Right lobe of liver (tissue), 6 donors: ENCODE results near the gene CDH4. TPM values are rescaled to one million over a fixed set of nuclear protein-coding genes. Genes with fewer than 3 reads are reported as not detected.

ENCODE experiments used
- ATAC-seq, 4 donors: fragments of 200-7000 bp; cut with Tn5 transposase; one replicate each; pipeline ENCODE4 v1.9.1; 2020; ENCODE audit warnings: mild to moderate bottlenecking in 4 of 4, moderate library complexity in 4 of 4
- DNase-seq, 3 donors: peaks; one replicate each; pipeline ENCODE4 v3.0.0-alpha.2; 2020
- H3K27ac ChIP-seq, 3 donors: fragments of 200-600 bp; one replicate each; pipeline ENCODE4 v1.8.0; 2022
- H3K27me3 ChIP-seq, 2 donors: fragments of 200-600 bp; one replicate each; pipeline ENCODE4 v1.8.0; 2022
- H3K36me3 ChIP-seq, 4 donors: fragments of 200-600 bp; sonication (generic) in 1 of 4; one replicate each; pipeline versions ENCODE4 v1.5.1 to v1.8.0; 2017 to 2022; ENCODE audit warnings: control low read depth in 1 of 4
- H3K4me1 ChIP-seq, 4 donors: fragments of 200-600 bp; sonication (generic) in 1 of 4; one replicate each; pipeline versions ENCODE4 v1.5.1 to v1.8.0; 2017 to 2022; ENCODE audit warnings: control low read depth in 1 of 4
- H3K4me3 ChIP-seq, 3 donors: fragments of 200-600 bp; one replicate each; pipeline ENCODE4 v1.8.0; 2022
- H3K9me3 ChIP-seq, 4 donors: fragments of 200-600 bp; sonication (generic) in 1 of 4; one replicate each; pipeline versions ENCODE4 v1.5.1 to v1.8.0; 2017 to 2022; ENCODE audit warnings: control low read depth in 1 of 4
- POLR2A ChIP-seq: fragments of 450-650 bp; IDR thresholded peaks from one replicate; pipeline ENCODE4 v1.6.1; 2017; ENCODE audit warnings: antibody characterized with exemption, mild to moderate bottlenecking
- WGBS: methylation state at CpG from one replicate; pipeline ENCODE4 v1.1.6; 2018; ENCODE audit warnings: low coverage, low lambda C conversion rate; ENCODE audit not compliant: insufficient coverage; ENCODE audit errors: missing lambda C conversion rate; 5-methylcytosine and 5-hydroxymethylcytosine counted together
- intact Hi-C, 2 donors: fragments of 100-400 bp; cut with DNase I; formaldehyde crosslinking; loops; one replicate each; pipeline versions ENCODE4 v1.11.2 to v1.14.1; 2022
- total RNA-seq, 6 experiments: library from RNA; depleted of rRNA in 2 of 6; stranded (reverse); fragments of >200 nt in 2 of 6; fragmentation: NEBNext Ultra II Directional in 3 of 6; extraction: Animal tissue kit (Norgen Biotek cat#: 25700) in 3 of 6; gene quantifications; one replicate each; pipeline versions ENCODE4 v1.1.0 to v1.2.4, GENCODE V29; 2016 to 2023
- TF ChIP-seq, protein P1 (sequence below), 4 donors: fragments of 200-600 bp in 3 of 4; fragments of 450-650 bp in 1 of 4; IDR thresholded peaks; one replicate each; pipeline versions ENCODE4 v1.5.1 to v1.8.0; 2016 to 2022; ENCODE audit warnings: antibody characterized with exemption in 4 of 4, mild to moderate bottlenecking in 2 of 4
- donor health status: DM: no; HTN: yes; CAD: no.
- donor health status: DM: no; HTN: no; CAD: no.
- donor health status: DM: no; HTN: no; CAD: no.
- donor health status: DM: no; HTN: yes; CAD: no.
- donor health status: DM: no; HTN: yes; CAD: no.

The CDH4 gene
- total RNA-seq, 6 experiments from 2014 or later, result 0.02 to 0.14 (median 0.09) TPM; not detected in 3

DNA sequence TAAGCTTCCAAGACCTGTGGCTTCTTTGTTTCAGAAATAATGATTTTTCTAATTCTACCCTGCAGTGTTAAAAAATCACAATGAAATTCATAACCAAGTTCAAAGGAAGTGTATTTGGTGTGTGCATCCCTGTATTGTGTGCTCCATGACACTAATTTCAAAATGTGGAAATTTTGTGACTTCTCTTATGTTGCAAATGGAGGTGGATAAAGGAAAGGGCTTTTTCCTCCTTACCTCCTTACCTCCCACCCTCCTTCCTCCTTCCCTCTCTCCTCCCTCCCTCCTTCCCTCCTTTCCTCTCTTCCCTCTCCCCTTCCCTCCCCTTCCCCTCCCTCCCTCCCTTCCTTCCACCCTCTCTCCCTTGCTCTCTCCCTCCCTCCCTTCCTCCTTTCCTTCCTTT lies 10.5 kb downstream of the CDH4 start:
- Histone ChIP-seq H3K9me3 (no peaks in the 10 kb centered on the region), H3K36me3 (no peaks in the 10 kb centered on the region), H3K27ac (no peak overlapping the region), H3K4me3 (no peak overlapping the region), H3K27me3 (no peaks in the 10 kb centered on the region), H3K4me1 (no peaks in the 10 kb centered on the region)
- intact Hi-C loops, result no loop called here
- DNase-seq (no peak), ATAC-seq (no peak)
- TF ChIP-seq, protein P1, sequence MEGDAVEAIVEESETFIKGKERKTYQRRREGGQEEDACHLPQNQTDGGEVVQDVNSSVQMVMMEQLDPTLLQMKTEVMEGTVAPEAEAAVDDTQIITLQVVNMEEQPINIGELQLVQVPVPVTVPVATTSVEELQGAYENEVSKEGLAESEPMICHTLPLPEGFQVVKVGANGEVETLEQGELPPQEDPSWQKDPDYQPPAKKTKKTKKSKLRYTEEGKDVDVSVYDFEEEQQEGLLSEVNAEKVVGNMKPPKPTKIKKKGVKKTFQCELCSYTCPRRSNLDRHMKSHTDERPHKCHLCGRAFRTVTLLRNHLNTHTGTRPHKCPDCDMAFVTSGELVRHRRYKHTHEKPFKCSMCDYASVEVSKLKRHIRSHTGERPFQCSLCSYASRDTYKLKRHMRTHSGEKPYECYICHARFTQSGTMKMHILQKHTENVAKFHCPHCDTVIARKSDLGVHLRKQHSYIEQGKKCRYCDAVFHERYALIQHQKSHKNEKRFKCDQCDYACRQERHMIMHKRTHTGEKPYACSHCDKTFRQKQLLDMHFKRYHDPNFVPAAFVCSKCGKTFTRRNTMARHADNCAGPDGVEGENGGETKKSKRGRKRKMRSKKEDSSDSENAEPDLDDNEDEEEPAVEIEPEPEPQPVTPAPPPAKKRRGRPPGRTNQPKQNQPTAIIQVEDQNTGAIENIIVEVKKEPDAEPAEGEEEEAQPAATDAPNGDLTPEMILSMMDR (IDR thresholded peaks at IDR 0.05), result no peak
- TF ChIP-seq POLR2A, result no peak

DNA sequence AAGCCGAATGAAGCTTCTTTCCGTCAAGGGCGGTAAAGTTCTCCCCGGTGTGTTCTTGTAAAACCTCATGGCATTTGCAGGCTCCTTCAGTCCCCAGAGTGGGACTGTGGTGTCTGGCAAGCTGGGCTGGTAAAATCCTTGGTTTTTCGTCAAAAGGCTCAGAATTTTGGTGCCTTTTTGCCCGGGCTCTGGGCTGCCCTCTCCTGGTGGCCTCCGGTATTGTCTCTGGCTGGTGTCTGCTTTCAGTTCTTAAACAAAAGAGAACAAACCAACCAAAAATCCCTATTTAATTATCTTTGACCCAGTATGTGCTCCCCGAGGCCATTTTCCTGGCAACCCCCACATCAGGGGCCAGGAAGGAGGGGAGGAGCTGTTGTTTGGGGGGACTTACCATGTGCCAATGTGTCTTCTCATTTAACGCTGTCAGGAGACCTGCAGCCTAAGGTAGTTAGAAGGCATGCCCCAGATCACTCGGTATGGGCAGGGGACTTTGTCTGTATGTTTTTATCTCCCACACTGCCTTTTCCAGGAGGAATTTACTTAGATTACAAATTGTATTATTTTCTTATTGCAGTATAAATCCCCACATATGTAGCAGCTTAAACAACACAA lies 11.1 kb downstream of the CDH4 start:
- no peaks in the 10 kb centered on the region for H3K27me3 ChIP-seq
- DNase-seq, result no peak
- WGBS, result 25% methylated on average over 10 of the region's 10 CpGs
- TF ChIP-seq, protein P1 (IDR thresholded peaks at IDR 0.05), result peak; percentile 46 to 82 (median 78)
- no peak for TF ChIP-seq POLR2A
- ATAC-seq, result peak in 2 of 4 donors; percentile 29 to 45
- H3K4me3 ChIP-seq, result no peak overlapping the region
- H3K4me1 ChIP-seq, result no peaks in the 10 kb centered on the region
- H3K9me3 ChIP-seq, result no peaks in the 10 kb centered on the region
- H3K36me3 ChIP-seq, result no peaks in the 10 kb centered on the region
- no peak overlapping the region for H3K27ac ChIP-seq
- intact Hi-C loops, result no loop called here

DNA sequence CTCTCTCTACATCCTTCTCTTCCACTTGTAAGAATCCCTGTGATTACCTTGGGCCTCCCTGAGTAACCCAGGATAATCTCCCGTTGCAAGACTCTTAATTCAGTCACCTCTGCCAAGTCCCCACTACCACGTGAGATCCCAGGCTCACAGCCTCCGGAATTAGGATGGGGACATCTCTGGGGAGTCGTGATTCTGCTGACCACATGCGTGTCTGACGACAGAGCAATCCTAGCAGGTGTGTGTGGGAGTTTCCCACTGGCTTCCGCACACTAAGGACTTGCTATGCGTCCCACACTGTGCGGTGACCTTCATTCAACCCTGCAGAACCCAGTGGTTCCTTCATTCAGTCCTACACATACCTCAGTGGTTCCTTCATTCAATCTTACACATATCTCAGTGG lies 11.9 kb downstream of the CDH4 start:
- H3K36me3 ChIP-seq, result no peaks in the 10 kb centered on the region
- H3K4me1 ChIP-seq, result no peaks in the 10 kb centered on the region
- H3K27ac ChIP-seq, result no peak overlapping the region
- 74% methylated on average over 3 of the region's 9 CpGs for WGBS
- H3K4me3 ChIP-seq, result no peak overlapping the region
- no peaks in the 10 kb centered on the region for H3K27me3 ChIP-seq
- intact Hi-C loops, result no loop called here
- H3K9me3 ChIP-seq, result no peaks in the 10 kb centered on the region
- DNase-seq (no peak), ATAC-seq (no peak)
- no peak for TF ChIP-seq POLR2A
- TF ChIP-seq, protein P1 (IDR thresholded peaks at IDR 0.05), result no peak

DNA sequence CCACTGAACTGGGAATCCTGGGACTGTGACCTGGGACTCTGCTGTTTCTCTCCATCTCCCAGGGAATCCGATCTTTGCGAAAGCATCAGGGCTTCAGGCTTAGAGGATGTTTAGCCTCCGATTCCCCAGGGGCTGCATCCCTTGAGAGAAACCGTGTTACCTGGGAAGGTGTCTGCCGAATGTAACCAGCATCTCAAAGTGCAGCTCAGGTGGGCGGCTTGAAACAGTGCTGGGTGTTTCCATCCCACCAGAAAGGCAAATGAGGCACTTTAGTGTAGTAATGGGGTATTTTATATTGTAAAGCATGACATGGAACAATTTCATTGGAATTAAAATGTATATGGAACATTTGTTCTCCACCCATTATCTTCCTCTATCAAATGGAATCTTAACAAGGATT lies 15.2 kb downstream of the CDH4 start:
- Histone ChIP-seq H3K27me3 (no peaks in the 10 kb centered on the region), H3K9me3 (no peaks in the 10 kb centered on the region), H3K36me3 (no peaks in the 10 kb centered on the region), H3K4me1 (no peaks in the 10 kb centered on the region), H3K4me3 (no peak overlapping the region), H3K27ac (no peak overlapping the region)
- 50% methylated on average over 2 of the region's 6 CpGs for whole genome bisulfite sequencing
- DNase-seq (no peak), ATAC-seq (no peak)
- TF ChIP-seq POLR2A, result no peak
- TF ChIP-seq, protein P1 (IDR thresholded peaks at IDR 0.05), result no peak
- intact Hi-C loops, result no loop called here

DNA sequence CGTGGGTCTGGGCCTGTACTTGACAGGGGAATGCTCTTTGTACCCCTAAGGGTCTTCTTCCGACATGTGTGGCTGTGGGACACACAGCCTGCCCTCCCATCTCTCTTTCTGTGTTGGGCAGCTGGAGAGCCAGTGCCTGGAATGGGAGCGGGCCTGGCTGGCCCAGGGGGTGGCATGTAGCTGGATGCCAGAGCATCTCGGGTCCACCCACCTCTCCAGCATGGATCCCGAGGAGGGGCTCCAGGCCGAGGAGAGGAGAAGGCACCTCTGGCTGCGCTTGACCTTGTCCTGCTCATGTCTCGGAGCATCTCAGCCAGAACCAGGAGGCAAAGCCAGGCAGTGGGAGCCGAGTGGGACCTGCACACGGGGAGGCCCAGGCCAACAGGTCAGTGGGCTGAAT lies 16.0 kb downstream of the CDH4 start:
- 80% methylated on average over 1 of the region's 10 CpGs for WGBS
- H3K4me1 ChIP-seq, result no peaks in the 10 kb centered on the region
- no peaks in the 10 kb centered on the region for H3K36me3 ChIP-seq
- H3K9me3 ChIP-seq, result no peaks in the 10 kb centered on the region
- no peak overlapping the region for H3K4me3 ChIP-seq
- TF ChIP-seq, protein P1 (IDR thresholded peaks at IDR 0.05), result no peak
- TF ChIP-seq POLR2A, result no peak
- DNase-seq (no peak), ATAC-seq (no peak)
- intact Hi-C loops, result no loop called here
- no peak overlapping the region for H3K27ac ChIP-seq
- no peaks in the 10 kb centered on the region for H3K27me3 ChIP-seq
